Islet precursor cell (in vitro differentiated cells): ENCODE results near the gene AUTS2.

Source experiments
- DNase-seq: peaks from one replicate; pipeline ENCODE4 v3.0.0-alpha.2; 2018

Gene AUTS2

DNA sequence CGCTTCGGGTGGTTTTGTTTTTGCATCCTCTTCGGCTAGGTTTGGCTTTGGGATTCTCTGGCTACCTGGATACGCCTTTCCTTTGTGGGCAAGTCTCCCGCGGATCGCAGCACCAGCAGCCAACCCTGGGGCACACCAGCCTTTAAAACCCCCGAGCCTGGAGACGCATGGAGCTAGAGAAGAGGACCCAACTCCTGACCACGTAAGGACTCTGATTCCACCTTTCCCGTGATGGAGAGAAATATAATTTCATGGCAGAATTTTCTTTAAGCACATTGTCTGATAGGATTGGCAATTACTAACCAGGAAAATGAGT is 998.3 kb downstream of the AUTS2 start:
- no peak for DNase-seq

DNA sequence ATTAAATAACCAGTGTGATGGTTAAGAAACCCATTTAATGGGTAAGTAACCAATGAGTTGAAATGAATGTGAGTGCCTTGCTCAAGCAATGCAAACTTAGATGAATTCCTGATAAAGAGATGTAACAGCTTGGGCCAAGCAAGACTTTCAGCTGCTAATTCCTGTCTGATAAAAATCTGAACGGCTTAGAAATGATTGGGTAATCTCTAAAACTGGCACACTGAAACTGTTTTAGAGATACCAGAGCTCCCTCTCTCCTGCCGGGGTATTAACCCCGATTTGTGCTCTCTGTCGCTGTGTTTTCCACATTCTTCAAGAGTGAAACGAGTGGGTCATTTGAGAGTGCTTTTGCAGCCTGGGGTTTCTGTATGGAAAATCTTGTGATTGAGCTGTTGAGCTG is 998.8 kb downstream of the AUTS2 start:
- no peak for DNase-seq

DNA sequence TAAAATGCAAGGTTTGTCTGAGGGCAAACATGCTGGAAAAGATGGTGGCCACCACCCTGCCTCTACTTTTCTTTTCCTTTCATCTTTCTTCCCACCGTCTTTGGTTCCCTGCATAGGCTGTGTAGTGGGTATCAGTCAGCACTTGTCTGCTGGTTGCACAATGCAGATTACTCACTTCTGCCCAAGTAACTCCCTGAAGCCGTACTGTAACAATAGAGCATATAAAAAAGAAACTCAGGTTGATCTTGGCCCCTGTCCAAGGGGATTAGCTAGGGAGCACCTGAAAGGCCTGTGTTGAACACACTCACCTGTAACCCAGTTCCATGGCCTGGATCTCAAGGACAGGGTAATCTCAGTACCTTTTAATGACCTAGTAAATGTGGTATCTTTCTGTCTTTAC is 1000.7 kb downstream of the AUTS2 start:
- no peak for DNase-seq

DNA sequence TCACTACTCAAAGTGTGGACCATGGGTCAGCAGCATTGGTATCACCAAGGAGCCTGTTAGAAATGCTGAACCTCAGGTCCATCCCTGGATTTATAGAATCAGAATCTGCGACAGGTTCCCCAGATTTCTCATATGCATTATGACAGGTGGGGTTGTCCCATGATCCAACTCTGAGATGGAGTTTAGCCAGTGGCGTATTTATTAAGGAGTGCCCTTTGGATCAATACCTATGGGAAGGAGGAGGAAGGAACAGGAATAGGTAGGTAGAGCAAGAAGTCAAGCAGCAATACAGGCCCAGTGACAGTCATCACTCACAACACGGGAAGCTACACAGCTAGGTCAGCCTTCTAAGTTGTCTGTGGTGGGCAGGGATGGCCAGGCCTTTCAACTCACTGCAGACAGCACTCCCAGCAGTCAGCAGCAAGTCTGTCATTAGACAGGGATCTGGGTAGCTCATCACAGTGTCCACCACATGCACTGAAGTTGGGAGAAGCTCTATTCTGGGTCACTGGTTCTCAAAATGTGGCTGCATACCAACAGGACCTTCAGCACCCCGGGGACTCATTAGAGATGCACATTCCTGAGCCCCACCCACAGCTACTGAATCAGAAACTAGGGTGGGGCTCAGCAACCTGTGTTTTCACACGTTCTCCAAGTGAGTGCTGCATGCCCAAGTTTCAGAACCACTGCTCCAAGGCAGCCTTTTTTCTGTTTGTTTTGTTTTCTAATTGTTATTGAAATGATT is 1001.3 kb downstream of the AUTS2 start:
- no peak for DNase-seq

DNA sequence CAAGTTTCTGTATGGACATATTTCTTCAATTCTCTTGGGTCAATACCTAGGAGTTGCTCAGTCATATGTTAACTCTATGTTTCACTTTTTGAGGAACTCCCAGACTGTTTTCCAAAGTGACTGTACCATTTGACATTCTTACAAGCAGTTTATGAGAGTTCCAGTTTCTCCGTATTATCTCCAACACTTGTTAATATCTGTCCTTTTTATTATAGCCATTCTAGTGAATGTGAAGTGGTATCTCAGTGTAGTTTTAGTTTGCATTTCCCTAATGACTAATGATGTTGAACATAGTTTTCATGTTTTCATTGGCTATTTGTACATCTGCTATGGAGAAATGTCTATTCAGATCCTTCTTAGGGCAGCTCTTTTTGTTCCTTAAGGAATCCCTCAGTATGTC is 1002.7 kb downstream of the AUTS2 start:
- no peak for DNase-seq

DNA sequence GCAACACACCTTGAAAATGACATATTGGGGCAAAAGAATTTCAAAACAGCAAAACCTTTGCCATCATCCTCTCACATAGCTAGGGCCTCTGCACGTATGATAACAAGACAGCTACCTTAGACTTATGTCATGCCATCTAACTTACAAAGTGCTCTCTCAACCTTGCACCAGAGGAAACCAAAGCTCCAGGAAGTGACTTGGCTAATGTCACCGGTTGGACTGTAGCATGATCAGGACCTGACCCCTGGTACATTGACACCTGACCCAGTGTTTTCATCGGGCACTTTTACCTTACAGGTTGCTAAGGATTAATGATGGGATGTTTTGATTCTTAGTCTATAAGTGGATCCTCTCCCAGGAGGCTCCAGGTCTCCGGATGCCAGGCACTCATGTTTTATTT is 1003.8 kb downstream of the AUTS2 start:
- no peak for DNase-seq

DNA sequence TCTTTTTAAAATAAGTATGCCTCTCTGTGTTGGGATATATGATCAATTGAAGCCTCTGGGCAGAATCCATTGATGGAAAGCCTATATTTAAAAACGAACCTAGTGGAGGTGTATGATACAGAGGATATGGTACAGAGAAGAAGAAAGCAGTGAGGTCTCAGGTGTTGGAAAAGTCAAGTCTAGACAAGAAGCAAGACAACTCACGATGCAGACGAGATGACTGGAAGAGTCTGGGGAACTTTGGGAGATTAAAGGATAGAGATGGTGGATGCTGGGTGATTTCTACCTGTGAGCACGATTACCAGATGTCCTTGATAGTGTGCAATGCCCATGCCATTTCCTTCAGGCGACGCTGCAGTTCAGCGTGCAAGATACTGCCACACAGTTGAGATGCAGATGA is 1009.0 kb downstream of the AUTS2 start:
- no peak for DNase-seq

DNA sequence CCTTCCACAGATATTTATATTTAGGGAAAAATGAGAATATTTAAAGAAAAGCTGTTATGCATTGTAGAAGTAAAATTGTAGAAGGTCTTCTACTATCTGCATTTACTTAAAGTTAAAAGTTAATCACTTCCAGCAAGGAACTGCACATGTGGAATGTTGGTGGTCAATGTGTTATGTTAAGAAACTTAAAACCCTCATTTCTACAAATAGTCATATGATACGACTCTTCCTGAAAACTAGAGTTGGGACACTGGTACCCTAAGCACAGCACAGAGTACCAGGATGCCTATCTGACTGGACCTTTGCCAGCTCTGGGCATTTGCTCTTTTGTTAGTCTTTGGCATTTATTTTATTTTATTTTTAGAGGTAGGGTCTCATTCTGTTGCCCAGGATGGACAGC is 1009.5 kb downstream of the AUTS2 start:
- no peak for DNase-seq

DNA sequence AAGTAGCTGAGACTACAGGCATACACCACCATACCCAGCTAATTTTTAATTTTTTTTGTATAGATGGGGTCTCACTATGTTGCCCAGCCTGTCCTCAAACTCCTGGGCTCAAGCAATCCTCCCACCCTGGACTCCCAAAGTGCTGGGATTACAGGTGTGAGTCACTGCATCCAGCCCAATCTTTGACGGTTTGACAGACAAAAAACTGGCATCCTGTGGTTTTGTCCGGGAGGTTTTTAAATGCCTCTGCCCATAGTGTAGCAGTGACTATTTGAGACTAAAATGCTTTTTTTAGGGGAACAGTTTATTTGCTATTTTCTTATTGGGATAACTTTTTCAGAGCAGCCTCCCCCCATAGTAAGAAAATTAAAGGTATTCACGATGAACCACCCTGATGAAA is 1010.0 kb downstream of the AUTS2 start:
- DNase-seq, result no peak

DNA sequence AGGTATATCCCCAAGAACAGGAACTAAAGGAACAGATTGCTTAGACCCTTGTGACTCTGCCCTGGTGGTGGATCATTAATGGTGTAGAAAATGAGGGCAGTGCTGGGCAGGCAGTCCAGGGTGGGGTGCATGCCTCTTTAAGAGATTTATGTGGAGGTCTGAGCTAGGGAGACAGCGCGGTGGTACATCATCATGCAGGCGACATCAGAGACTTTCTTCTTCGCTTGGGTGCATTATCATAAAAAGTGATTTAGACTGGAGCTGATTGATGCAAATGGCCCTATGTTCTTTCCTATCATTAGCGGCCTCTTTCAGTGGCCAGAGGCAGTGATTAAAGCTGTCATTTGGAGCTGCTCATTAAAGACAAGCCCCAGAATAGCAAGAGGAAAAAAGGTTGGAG is 1014.5 kb downstream of the AUTS2 start:
- DNase-seq, result no peak

DNA sequence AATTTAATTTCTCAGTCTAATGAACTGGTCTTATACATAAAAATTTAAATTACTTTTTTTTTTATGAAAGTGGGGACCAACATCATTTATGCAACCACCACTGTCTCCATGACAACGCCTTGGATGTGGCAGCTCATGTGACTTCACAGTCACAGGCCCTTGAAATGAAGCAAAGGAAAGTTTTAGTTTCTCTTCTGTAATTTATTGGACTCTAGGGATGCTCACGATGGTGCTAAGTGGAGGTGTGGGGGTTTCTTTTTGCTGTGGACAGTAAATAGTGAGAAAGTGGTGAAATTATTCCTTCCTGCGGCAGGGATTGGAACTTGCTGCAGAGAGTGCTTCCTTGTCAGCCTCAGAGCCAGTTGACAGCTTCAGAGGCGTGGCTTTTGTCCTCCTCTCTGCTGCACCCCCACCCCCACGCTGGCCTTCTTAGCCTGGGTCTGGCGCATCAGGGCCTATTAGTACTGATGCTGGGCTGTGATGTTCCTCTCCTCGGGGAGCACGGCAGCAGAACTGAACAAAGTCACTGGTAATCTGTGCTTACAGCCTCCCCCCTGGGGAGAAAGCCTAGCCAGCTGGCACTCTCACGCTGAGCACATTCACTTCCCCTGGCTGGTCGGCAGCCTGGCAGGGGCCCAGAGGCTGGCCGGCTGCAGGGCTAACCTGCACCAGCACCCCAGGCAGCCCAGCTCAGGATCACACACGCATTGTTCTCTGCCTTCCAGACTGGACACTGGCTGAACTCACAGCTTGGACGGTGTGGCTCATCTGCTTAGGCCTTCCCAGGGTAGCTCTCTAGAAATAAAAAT is 1016.2 kb downstream of the AUTS2 start:
- DNase-seq, result peak; percentile 61

DNA sequence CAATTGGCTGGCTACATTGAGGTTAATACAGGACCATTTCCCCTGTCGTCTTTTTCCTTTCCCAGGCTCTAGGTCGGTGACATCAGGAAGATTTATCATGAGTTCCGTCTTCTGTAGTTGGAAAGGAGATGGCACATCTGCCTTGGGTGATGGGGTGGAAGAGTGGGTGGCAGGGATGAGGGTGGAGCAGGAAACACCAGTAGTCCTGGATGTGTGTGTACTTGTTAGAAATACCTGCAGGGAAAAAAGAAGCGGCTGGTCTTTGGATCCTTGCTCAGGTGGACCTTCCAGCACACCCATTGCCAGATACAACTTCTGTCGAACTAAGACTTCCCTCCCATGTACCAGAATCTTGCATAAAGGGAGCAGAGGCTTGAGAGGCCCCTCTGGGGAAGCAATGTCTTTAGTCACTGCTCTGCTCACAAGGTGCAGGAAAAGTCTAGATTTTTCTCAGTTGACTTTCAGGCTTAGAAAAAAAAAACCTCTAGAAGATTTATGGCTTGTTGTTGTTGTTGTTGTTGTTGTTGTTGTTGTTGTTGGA is 1016.9 kb downstream of the AUTS2 start:
- DNase-seq, result no peak

DNA sequence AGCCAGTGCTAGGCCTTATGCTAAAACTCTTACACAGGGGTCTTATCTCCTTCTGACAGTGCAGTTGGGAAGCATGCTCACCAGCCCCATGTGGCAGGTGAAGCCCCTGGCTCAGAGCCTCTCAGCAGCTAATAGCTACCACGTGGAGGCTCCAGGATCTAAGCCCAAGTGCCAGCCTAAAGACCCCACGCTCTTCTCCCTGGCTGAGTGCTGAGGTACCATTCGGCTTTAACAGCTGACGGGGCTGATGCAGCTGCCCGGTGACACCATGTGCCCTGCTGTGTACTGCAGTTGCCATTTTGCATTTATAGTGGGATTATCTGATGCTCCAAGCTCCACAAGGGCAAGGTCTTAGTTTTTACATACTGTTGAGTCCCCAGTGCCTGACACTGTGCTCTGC is 1017.9 kb downstream of the AUTS2 start:
- DNase-seq, result no peak

DNA sequence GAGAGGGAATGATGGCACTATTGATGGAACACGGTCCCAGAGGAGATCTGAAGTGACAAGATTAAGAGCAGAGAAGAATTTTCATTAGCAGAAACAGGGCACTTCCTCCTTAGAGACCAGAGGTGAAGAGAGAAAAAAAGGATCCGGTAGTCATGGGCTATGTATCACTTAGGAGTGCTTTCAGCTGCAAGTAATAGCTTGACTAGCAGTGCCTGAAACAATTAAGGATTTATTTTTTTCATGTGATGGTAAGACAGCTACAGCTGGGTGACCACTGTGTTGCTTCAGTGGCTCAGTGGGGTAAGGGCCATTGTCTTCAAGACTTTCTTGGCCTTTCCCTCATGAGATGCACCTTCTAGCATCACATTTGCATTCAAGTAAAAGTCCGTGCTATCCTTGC is 1018.5 kb downstream of the AUTS2 start:
- no peak for DNase-seq

DNA sequence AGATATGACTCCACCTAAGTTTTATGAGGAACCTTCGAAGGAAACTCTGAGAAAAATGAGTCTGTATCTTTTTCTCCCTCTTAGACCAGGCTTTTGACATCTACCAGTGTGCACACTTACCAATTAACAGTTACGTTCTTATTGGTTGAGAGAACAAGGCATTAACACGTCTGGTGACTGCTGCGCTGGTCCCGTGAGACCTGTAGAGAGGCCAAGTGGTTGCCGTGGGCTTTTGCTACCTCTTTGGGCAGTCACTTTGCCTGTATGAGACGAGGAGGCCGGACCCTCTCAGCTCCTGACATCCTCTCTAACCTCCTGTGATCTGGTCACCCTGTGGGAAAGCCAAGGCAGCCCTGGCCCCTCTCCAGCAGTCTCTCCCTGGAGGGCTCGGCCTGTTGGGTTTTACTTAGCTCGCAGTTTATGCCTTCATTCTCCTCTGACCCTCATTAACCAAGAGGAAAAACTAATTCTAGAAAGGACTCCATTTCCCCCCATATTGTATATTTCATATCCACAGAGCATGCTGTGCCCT is 1019.8 kb downstream of the AUTS2 start:
- DNase-seq, result no peak

DNA sequence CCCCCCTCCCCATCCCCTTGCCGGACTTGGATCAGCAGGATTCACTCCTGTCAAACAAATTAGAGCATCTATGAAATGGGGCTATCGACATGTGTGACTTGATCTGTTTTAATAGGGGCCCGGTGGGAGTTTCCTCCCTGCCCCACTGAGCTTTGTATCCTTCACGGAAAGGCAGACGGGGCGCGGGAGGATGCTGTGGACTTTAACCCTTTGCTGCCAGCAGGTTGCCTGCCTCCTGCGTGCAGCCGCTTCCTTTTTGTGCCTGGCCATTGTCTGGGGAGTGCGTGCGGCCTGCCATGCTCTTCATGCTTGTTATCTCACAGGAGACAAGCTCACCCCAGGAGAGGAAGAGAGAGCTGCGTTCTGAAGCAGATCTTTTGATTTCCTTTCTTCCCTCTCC is 1020.9 kb downstream of the AUTS2 start:
- no peak for DNase-seq

DNA sequence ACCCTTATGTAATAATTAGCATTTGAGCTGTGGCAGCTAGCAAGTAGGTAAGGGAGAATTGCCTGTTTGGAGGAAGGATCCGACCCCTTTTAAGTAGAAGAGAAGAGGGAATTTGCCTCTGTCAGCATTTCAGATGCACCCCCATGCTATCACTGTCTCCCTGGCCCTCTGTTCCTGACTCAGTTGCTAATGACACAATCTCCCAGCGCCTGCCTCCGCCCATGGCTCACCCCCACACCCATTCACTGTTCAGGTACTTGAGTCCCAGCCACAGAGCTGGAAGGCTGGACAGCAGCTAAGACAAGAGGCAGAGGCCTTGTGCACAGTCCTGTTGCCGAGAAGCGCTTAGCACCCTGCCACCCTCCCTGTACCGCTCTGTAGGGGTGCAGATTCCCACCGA is 1021.4 kb downstream of the AUTS2 start:
- peak; percentile 67 for DNase-seq

DNA sequence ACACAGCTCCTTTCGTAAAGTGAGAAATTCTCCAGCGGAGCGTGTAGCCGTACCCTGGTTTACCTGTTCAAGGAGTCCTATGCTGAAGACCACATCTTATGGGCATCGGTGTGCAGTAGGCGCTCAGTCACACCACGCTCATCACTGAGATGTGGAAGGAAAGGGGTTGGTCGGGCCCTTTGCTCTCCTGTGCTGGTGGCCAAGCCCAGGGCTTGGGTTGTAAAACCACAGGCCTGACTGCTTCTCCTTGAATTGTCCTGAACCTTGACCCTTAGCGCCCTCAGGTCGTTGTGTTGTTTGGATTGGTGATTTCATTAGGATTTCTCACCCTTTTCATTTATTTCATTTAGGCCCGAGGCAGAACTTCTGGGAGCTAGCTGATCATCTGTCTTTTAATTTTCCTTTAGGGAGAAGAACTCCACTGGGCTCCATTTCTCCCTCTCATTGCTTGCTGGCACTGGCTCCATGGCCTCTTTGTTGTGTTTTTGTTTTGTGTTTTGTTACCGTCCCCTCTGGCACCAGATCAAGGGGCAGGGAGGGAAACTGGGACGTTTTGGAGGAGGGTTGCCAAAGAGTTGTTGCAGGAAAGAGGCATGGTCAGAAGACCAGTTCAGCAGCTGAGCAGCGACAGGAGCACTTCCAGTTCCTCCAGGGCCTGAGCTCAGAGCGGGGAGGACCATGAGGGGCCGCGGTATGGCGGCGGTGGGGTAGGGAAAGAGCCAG is 1022.2 kb downstream of the AUTS2 start:
- DNase-seq, result no peak

DNA sequence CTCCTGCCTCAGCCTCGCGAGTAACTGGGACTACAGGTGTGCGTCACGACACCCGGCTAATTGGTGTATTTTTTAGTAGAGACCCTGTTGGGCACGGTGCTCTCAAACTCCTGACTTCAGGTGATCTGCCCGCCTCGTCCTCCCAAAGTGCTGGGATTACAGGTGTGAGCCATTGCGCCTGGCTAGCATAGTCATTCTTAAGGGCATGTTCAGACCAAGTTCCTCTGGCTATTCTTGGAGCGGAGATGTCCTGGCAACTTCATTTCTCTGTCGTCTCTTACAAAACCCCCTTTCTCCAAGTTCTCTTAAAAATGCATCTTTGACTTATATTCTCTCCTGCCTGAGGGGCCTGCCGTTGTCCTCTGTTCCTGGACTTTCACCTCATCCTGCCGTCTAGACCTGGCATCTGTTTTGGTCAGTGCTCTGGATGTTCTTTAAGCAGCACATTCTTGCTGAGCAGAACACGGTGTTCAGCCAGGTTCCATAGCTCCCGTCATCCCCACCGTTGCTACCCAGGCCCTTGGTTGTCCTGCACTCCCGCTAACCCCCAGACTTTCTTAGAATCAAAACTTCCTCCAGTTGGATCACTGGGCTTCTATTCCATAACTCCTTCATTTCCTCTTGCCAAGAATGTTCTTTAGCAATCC is 1023.8 kb downstream of the AUTS2 start:
- no peak for DNase-seq

DNA sequence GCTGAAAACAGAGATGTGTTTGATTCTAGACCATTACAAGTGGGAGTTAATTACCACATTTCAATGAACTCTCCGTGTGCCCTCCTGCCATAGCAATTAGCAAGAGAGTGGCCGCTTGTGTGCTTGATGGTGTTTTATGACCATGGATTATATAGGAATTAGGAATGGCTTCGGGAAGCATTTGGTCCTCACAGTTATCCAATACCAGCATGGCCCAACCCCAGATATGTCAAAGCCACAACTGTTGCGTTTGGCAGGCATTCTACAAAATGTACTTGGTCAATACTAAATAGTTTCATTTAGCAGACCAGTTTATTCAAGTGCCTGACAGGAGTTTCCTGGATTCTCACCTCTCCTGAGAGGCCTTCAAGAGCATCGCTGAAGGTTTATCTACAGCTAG is 1024.7 kb downstream of the AUTS2 start:
- DNase-seq, result no peak

DNA sequence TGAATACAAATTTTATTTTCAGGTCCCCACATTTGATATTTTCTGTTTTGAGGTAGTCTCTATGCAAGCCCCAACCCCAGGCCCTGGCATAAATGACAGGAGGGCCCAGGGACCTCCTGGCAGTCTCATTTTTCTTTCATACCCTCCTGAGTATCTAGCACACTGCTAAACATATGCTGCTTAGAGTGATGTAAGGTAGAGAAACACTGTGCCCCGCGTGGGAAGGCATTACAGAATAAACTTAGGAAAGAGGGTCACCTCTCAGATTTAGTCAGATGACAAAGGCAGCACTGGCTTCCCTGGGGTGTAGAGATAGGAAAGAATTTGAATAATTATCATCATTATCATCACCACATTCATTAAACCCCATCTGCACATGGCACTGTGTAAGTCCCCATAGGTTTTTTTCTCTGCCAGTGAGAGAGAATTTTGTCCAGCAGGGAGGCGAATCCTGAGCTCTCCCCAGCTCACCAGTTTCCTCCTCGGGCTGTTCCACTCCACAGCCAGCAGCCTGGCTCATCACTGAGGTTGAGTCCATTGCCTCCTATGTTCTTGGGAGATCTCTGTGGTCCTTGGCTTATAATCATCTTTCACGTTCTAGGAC is 1026.3 kb downstream of the AUTS2 start:
- DNase-seq, result no peak

DNA sequence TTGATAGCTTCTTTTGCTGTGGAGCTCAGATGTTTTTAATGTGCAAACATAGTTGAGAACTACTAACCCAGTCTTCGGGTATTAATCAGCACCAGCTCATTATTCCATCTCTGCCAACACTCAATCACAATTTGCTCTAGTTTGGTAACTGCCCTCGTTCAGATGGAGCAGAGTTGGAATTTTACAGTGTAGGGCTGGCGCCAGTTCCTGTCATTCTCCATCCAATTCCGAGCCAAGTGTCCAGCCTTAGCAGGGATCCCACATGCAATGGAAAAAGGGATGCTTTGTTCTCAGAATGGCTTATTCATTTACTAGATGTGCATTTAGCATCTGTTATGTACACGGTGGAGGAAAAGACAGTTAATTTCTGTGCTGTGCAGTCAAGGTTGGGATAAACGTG is 1029.2 kb downstream of the AUTS2 start:
- DNase-seq, result no peak

DNA sequence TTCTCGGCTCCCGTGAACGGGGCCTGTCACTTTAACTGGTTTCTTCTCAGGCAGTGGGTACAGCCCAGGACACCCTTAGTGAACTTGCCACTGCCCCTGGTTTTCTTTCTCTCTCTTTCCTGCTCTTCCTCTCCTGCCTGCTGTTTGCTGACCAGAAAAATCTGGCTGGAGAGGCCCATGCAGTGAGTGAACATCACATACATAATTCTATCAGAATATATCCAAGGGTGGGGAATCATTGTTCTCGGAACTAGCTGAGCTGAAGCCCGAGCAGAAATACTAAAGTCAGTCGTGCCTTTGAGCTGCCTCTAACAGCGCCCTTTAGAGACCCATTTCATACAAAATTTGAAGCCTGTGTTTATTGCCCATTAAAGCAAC is 1032.2 kb downstream of the AUTS2 start:
- DNase-seq, result no peak
